ENCODE measurements around the gene NSMF.

DNA sequence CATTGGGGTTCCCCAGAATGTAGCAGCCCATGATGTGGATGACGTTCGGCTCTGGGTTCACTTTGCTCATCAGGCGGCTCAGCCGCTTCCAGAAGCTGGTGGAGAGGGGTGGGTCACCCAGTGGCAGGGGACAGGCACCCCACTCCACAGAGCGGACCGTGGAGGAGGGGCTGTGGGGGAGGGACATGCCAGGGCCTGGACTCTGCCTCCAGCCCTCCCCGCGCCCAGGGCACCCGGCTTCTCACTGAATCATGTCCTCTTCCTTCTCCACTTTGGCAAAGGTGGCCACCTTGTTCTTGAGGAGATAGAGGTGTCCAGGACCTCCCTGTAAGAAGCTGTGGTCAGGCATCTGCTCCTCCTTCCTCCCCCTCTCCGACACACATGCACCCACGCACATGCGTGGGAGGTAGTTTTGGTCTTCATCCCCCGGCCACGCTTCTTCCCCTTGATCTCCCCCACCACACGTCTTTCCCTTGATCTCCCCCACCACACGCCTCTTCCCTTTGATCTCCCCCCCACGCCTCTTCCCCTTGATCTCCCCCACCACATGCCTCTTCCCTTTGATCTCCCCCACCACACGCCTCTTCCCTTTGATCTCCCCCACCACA is 9.1 kb downstream of the NSMF start:
- TF ChIP-seq ZNF384 (IDR thresholded peaks at IDR 0.05; ENCODE audit: borderline replicate concordance, low read depth, low read length), result no peak
- TF ChIP-seq YY1 (IDR thresholded peaks at IDR 0.05; ENCODE audit: low read depth, low read length), result no peak
- no peak for TF ChIP-seq RAD21 (IDR thresholded peaks at IDR 0.05; ENCODE audit: insufficient read depth, low read depth, low read length)
- no peak for TF ChIP-seq BACH1 (IDR thresholded peaks at IDR 0.05; ENCODE audit: borderline replicate concordance)
- no peak for TF ChIP-seq SRF (IDR thresholded peaks at IDR 0.05; ENCODE audit: low read depth in 2 of 2, low read length in 2 of 2)
- no peak for TF ChIP-seq TARDBP (IDR thresholded peaks at IDR 0.05; ENCODE audit: borderline replicate concordance)
- TF ChIP-seq ZNF24 (IDR thresholded peaks at IDR 0.05), result no peak
- no peak for TF ChIP-seq PAX8 (IDR thresholded peaks at IDR 0.05)
